HepG2 (cell line): ENCODE measurements around the gene AXDND1. TPM values are rescaled to one million over a fixed set of nuclear protein-coding genes. Genes with fewer than 3 reads are reported as not detected.
"Not testable (repeated sequence)": the region's sequence is repeated elsewhere in the genome, so short reads cannot be mapped to it uniquely, and the experiment has no call there.

Experiments used
- ATAC-seq: fragments of 200-7000 bp; cut with Tn5 transposase; 3 replicates; pipeline ENCODE4 v1.9.1; 2020; ENCODE audit warnings: mild to moderate bottlenecking, moderate library complexity
- BruUV-seq: library from RNA; stranded (reverse); fragments of 400-500 nt; replicated peaks from 2 replicates; lab custom pipeline; 2021; lab: Mats Ljungman, UMichigan
- CTCF ChIA-PET: fragments of 300-600 bp; formaldehyde crosslinking; extraction: SDS; loops from one replicate; lab custom pipeline; 2021; ENCODE audit warnings: low total read pairs, inconsistent platforms, low intra/inter-chr PET ratio; lab: Yijun Ruan, JAX
- POLR2A ChIA-PET: fragments of 350-600 bp; sonication (Branson Sonifier 250); formaldehyde crosslinking; loops from one replicate; lab custom pipeline; 2020; ENCODE audit warnings: antibody characterized with exemption, inconsistent platforms; lab: Yijun Ruan, JAX
- DNase-seq: peaks from one replicate; pipeline ENCODE4 v3.0.0-alpha.2; 2015; ENCODE audit warnings: low spot score
- FAIRE-seq: peaks from 3 replicates; lab custom pipeline; 2011; peaks lifted over from hg19 to GRCh38; lab: Jason Lieb, UNC
- H2AFZ ChIP-seq: one replicate; pipeline ENCODE4 v1.6.1; 2011; ENCODE audit warnings: low read length, inconsistent platforms
- H3K27ac ChIP-seq: fragments of 300-600 bp; 3 replicates; pipeline ENCODE4 v1.8.0; 2011; ENCODE audit warnings: mixed run types, mild to moderate bottlenecking, mixed read lengths, low read length, inconsistent platforms; ENCODE audit not compliant: insufficient read depth; ENCODE audit errors: extremely low read length
- H3K27me3 ChIP-seq, 2 experiments: fragments of 200-600 bp in 1 of 2; 2 replicates in 1 of 2; 3 replicates in 1 of 2; pipeline versions ENCODE4 v1.6.0 to v1.8.0; 2011; ENCODE audit warnings: low read length in 2 of 2, mild to moderate bottlenecking in 2 of 2, moderate library complexity in 2 of 2, inconsistent platforms in 1 of 2; ENCODE audit not compliant: insufficient read depth in 2 of 2, control insufficient read depth in 1 of 2
- H3K36me3 ChIP-seq, 2 experiments: fragments of 200-600 bp in 1 of 2; replicated peaks in 1 of 2; 2 replicates in 1 of 2; 3 replicates in 1 of 2; pipeline versions ENCODE4 v1.5.1 to v1.8.0; 2011; ENCODE audit warnings: low read length in 2 of 2, inconsistent platforms in 1 of 2; ENCODE audit not compliant: insufficient read depth in 2 of 2, control insufficient read depth in 1 of 2
- H3K4me1 ChIP-seq: 2 replicates; pipeline ENCODE4 v1.5.1; 2012; ENCODE audit warnings: low read length, inconsistent platforms; ENCODE audit not compliant: insufficient read depth
- H3K4me2 ChIP-seq: 2 replicates; pipeline ENCODE4 v1.6.0; 2011; ENCODE audit warnings: low read depth, low read length, inconsistent platforms
- H3K4me3 ChIP-seq, 3 experiments: fragments of 200-600 bp in 1 of 3; sonication (generic), shearing (Covaris generic) in 1 of 3; replicated peaks in 1 of 3; 2 replicates each; pipeline ENCODE4 v1.5.1; 2011 to 2016; ENCODE audit warnings: low read length in 3 of 3, inconsistent platforms in 2 of 3, low read depth in 2 of 3, mild to moderate bottlenecking in 2 of 3, control low read depth in 1 of 3, mixed read lengths in 1 of 3; ENCODE audit not compliant: insufficient read depth in 1 of 3
- H3K79me2 ChIP-seq: one replicate; pipeline ENCODE4 v1.6.1; 2011; ENCODE audit warnings: low read length, inconsistent platforms; ENCODE audit not compliant: insufficient read depth
- H3K9ac ChIP-seq: 2 replicates; pipeline ENCODE4 v1.6.0; 2011; ENCODE audit warnings: mild to moderate bottlenecking, low read depth, low read length, inconsistent platforms; ENCODE audit not compliant: insufficient read depth
- H3K9me3 ChIP-seq: 2 replicates; pipeline ENCODE4 v1.5.1; 2012; ENCODE audit warnings: mild to moderate bottlenecking, low read length
- H4K20me1 ChIP-seq: 2 replicates; pipeline ENCODE4 v1.6.0; 2011; ENCODE audit warnings: inconsistent platforms, mild to moderate bottlenecking, low read length, moderate library complexity; ENCODE audit not compliant: insufficient read depth
- THAP7 ChIP-seq: sonication (generic); formaldehyde crosslinking; IDR thresholded peaks from 2 replicates; pipeline ENCODE4 v1.8.1; 2023; ENCODE audit warnings: mild to moderate bottlenecking, missing genetic modification reagents
- ZNF44 ChIP-seq: sonication (generic); formaldehyde crosslinking; IDR thresholded peaks from 2 replicates; pipeline ENCODE4 v1.5.1; 2020; ENCODE audit warnings: mild to moderate bottlenecking, missing genetic modification reagents
- ZNF616 ChIP-seq: sonication (generic); formaldehyde crosslinking; IDR thresholded peaks from 2 replicates; pipeline ENCODE4 v1.5.0; 2020; ENCODE audit warnings: low read depth, mild to moderate bottlenecking, missing genetic modification reagents
- ZNF646 ChIP-seq: sonication (generic); formaldehyde crosslinking; IDR thresholded peaks from 2 replicates; pipeline ENCODE4 v1.9.0; 2021; ENCODE audit warnings: mild to moderate bottlenecking, missing genetic modification reagents
- ZSCAN5A ChIP-seq: sonication (generic); formaldehyde crosslinking; IDR thresholded peaks from 2 replicates; pipeline ENCODE4 v1.8.0; 2022; ENCODE audit warnings: mild to moderate bottlenecking, missing genetic modification reagents, borderline replicate concordance
- WGBS: methylation state at CpG from one replicate; pipeline ENCODE4 v1.1.6; 2017; ENCODE audit warnings: low lambda C conversion rate; 5-methylcytosine and 5-hydroxymethylcytosine counted together
- in situ Hi-C: cut with HindIII; loops from 2 replicates; pipeline ENCODE4 v1.10.0; 2017; ENCODE audit warnings: low pct_unique_long_range_greater_than_20kb; ENCODE audit not compliant: extremely low pct_ligation_motif_present
- intact Hi-C: fragments of 100-400 bp; cut with micrococcal nuclease; formaldehyde crosslinking; loops from one replicate; pipeline ENCODE4 v1.10.0; 2022; ENCODE audit not compliant: unreplicated experiment
- polyA plus RNA-seq, 8 experiments: library from polyadenylated mRNA; depleted of rRNA in 3 of 8; stranded (reverse) in 7 of 8; unstranded in 1 of 8; fragments of >200 nt; fragmentation: Illumina TruSeq in 4 of 8; extraction: Trizol in 4 of 8; gene quantifications; 2 replicates each; pipeline versions ENCODE4 v1.2.1 to v1.2.3, GENCODE V29; 2011 to 2016; ENCODE audit warnings: low read depth in 4 of 8, missing spikeins in 1 of 8, mixed read lengths in 1 of 8; ENCODE audit not compliant: insufficient read depth in 1 of 8
- total RNA-seq, 5 experiments: library from RNA; depleted of rRNA; stranded (reverse); fragments of >200 nt; fragmentation: Illumina TruSeq; extraction: Trizol; gene quantifications; 2 replicates each; pipeline ENCODE4 v1.2.3, GENCODE V29; 2016; ENCODE audit warnings: low read depth in 1 of 5

AXDND1 gene
- total and polyA plus RNA-seq, 2 of the 13 experiments (the other 11 are each of a cell fraction or from before 2014, with no cell fraction given), result 0.15 to 0.40 TPM

DNA sequence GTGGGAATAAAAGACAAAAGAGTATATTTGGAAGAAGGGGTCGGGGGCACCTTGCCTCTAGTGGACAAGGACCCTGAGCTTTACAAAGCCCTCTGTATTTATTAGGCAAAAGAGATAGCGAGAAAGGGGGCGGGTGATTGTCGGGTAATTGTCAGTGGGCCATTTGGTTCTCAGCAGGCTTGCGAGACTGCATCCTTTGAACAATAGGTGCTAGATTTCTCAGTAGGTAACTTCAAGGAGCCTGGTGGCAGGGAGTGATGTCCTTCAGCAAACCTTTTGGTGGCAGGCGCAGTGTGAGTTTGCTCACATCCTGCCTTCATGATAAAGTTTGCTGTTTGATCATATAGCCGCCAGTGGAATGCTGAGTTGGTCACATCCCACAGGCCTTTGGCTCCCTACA lies 71.4 kb downstream of the AXDND1 start (continued):
- TF ChIP-seq ZSCAN5A (CRISPR knock-in tag) (no peak), ZNF44 (no peak), ZNF616 (CRISPR knock-in tag) (no peak), ZNF646 (CRISPR knock-in tag) (no peak), THAP7 (no peak)

GRCh38 chr1:179439646-179440045 lies 73.9 kb downstream of the AXDND1 start:
- H3K36me3 ChIP-seq, POLR2A ChIA-PET, DNase-seq, in situ Hi-C loops, H3K27me3 ChIP-seq, H2AFZ ChIP-seq, BruUV-seq, H3K9ac ChIP-seq, ATAC-seq, H3K27ac ChIP-seq, H4K20me1 ChIP-seq, FAIRE-seq, intact Hi-C loops, CTCF ChIA-PET, H3K79me2 ChIP-seq, H3K9me3 ChIP-seq, H3K4me3 ChIP-seq, H3K4me2 ChIP-seq: not testable (repeated sequence)
- WGBS, result 58% methylated on average over 7 of the region's 9 CpGs
- H3K4me1 ChIP-seq, result peaks cover 16% of the 10 kb centered on the region

DNA sequence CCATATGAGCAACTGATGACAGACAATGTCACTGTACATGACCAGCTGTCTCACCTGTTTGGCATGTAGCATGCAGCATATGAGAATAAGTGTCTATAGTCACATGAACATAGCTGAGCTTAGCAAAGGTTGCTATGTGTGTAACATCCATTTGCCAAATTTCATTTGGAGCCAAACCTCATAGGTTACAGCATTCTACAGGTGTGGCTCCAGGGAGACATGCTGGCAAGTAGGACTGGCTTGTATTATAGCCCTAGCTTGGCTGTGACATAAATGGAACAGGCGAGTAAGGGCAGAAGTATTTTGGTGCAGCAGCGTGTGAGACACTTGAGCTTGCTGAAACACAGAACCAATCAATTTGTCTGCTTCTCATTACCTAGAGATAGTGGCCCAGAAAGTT lies 74.5 kb downstream of the AXDND1 start:
- FAIRE-seq, BruUV-seq: not testable (repeated sequence)

More for the DNA sequence above, 74.5 kb downstream of the AXDND1 start:
- H4K20me1 ChIP-seq, POLR2A ChIA-PET, H3K27ac ChIP-seq, intact Hi-C loops, H2AFZ ChIP-seq, CTCF ChIA-PET, H3K4me3 ChIP-seq, ATAC-seq, DNase-seq, H3K27me3 ChIP-seq, H3K4me2 ChIP-seq, in situ Hi-C loops, H3K9me3 ChIP-seq, H3K9ac ChIP-seq, H3K36me3 ChIP-seq, H3K79me2 ChIP-seq: not testable (repeated sequence)
- peaks cover 16% of the 10 kb centered on the region for H3K4me1 ChIP-seq
- 21% methylated on average over 2 of the region's 2 CpGs for WGBS
